Esophagus muscularis mucosa (tissue), 4 donors: ENCODE data around the gene POLR2M.

Experiments
- EP300 ChIP-seq: sonication (generic); formaldehyde crosslinking; IDR thresholded peaks from one replicate; pipeline ENCODE4 v1.6.1; 2017; ENCODE audit warnings: antibody characterized with exemption
- POLR2A ChIP-seq: fragments of 450-650 bp; IDR thresholded peaks from one replicate; pipeline ENCODE4 v1.6.1; 2017; ENCODE audit warnings: antibody characterized with exemption, moderate library complexity, mild to moderate bottlenecking, low read depth
- TF ChIP-seq, protein P1 (sequence below), 3 experiments: fragments of 200-600 bp in 2 of 3; fragments of 450-650 bp in 1 of 3; sonication (generic) in 2 of 3; IDR thresholded peaks; one replicate each; pipeline ENCODE4 v1.5.1; 2017 to 2019; ENCODE audit warnings: antibody characterized with exemption in 3 of 3, mild to moderate bottlenecking in 2 of 3, moderate library complexity in 1 of 3

DNA sequence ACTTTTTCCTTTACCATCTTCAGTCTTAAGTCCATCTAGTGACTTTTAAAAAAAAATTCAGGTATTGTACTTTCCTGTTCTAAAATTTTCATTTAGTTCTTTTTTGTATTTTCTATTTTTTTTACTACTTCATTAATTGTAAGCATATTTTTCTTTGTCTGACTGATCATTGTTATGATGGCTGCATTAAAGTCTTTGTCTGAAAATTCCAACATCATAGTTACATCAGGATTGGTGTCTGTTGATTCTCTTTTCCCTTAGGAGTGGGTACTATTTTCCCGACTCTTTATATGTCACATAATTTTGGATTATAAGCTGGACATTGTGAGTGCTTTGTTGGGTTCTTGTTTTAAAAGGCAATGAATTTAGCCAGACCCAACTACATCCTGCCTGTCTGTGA, 34.9 kb upstream of the POLR2M start:
- TF ChIP-seq, protein P1, sequence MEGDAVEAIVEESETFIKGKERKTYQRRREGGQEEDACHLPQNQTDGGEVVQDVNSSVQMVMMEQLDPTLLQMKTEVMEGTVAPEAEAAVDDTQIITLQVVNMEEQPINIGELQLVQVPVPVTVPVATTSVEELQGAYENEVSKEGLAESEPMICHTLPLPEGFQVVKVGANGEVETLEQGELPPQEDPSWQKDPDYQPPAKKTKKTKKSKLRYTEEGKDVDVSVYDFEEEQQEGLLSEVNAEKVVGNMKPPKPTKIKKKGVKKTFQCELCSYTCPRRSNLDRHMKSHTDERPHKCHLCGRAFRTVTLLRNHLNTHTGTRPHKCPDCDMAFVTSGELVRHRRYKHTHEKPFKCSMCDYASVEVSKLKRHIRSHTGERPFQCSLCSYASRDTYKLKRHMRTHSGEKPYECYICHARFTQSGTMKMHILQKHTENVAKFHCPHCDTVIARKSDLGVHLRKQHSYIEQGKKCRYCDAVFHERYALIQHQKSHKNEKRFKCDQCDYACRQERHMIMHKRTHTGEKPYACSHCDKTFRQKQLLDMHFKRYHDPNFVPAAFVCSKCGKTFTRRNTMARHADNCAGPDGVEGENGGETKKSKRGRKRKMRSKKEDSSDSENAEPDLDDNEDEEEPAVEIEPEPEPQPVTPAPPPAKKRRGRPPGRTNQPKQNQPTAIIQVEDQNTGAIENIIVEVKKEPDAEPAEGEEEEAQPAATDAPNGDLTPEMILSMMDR (IDR thresholded peaks at IDR 0.05) = no peak
- TF ChIP-seq POLR2A (no peak), EP300 (no peak)
